CD4-positive, alpha-beta T cell treated with Interleukin-1 beta for 1 hour (primary cell): ENCODE results near the gene ZNF75A.

Source experiments
- DNase-seq, 2 donors: peaks; one replicate each; pipeline ENCODE4 v3.0.0-alpha.2; 2020 to 2022

Gene ZNF75A

DNA sequence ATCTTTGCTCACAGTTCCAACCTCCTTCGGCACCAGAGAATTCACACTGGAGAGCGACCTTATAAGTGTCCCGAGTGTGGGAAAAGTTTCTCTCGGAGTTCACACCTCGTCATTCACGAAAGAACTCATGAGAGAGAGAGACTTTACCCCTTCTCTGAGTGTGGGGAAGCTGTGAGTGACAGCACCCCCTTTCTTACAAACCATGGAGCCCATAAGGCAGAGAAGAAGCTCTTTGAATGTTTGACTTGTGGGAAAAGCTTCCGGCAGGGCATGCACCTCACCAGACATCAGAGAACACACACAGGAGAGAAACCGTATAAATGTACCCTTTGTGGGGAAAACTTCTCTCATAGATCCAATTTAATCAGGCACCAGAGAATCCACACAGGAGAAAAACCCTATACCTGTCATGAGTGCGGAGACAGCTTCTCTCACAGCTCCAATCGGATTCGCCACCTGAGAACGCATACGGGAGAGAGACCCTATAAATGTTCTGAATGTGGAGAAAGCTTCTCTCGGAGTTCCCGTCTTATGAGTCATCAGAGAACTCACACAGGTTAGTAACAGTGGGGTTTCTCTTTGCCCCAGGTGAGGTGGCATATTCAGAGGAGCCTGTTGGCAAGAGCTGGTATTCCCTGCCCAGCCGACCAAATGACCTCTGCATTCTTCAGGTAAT is 15.2 kb upstream of the ZNF75A start:
- no peak for DNase-seq

DNA sequence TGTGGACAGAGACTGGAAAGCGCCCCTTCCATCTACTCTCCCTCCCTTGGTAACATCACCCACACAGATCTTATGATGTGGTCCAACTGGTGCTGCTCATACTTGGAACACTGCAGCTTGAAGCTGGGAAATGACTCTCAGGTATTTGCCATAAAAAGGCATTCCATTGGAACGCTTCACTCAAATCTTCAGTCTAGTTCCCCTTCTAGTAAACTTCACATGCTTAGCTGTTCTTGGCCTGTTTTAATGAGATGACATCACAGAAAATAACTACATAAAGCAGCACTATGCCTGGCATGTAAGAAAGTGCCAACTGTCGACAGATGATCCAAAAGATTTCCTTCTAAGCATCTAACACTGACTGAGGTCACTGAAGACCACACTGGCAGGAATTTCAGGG is 12.7 kb upstream of the ZNF75A start:
- no peak for DNase-seq

DNA sequence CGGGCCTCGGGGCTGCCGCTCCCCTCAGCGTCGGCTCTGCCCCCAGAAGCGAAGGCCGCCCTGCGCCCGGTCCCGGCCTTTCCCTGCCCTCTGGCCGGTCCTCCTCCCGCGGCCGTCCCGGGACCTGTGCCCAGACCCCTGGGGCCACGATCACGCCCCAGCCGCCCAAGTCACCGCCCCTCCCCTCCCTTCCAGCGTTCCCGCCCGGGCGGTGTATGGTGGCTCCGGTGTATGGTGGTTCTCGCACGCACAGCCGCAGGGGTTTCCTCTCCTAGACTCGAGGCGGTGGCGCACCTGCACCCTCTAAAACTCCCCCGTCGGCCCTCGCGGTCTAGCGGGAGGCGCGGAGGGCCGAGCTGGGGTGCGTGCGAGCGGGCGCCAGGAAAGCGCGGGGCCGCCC is 10.1 kb upstream of the ZNF75A start:
- no peak for DNase-seq

DNA sequence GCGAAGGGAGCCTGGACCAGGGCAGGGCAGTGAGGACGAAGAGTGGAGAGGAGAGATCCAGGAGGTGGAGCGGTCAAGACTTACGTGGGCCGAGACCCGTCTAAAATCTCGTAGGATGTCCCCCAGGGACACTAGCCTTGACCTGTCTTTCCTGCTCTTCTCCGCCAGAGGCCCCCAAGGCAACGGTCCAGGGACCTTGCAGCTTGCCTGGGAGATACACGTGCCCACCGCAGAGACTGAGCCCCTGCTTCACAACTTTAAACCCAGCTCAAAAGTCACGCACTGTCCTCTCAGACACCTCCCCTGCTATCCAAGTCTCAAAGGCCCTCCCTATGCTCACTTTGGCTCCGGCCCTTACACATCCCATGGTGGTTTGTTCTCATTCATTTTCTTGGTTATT is 9.5 kb upstream of the ZNF75A start:
- DNase-seq: no peak

DNA sequence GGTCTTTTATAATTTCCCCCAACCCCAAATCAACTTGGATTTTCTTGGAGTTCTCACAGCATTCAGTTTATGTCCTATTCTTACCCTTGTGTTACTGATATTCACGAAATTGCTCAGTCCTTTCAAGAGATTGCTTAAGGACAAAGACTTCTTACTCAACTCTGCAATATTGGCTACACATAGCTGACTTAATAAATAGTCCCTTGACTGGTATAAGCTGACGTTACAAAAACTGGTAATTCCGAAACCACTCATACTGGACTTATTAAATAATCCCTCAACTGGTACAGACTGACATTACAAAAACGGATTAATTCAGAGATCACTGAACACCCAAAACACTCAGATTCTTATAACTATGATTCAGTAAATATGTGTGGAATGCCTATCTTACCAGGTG is 927 bp upstream of the ZNF75A start:
- DNase-seq: no peak

DNA sequence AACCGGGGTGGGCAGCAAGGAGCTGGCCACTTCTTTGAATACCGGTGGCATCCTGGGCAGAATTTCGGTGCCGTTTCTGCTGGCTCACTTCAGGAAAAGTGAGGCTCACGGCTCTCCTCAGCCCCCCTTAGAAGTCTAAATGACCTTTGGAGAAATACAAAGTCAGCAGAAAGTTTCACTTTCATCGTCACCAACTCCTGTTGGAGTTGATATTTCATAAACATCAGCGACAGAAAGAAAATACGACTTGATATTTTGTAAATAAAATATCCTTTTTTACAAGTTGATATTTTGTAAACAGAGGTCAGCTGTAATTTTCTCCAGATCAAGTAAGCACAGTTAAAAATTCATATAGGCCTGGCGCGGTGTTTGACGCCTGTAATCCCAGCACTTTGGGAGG is 781 bp downstream of the ZNF75A start:
- no peak for DNase-seq

DNA sequence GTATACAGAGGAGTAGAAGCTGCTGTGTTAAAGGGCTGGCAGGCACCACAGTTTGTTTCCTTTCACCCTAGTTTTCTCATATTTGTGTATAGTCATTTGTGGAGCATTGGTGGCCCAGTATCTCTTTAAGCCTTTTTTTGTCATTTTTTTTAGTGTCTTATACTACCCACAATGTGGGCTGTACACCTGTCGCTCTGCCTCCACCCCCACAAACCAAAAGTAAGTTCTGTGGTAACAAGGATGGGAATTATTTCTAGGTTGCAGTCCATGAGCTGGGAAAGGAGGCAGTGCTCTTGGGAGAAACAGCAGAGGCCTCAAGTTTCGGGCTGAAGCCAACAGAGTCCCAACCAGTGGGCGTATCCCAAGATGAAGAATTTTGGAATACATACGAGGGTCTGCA is 6.2 kb downstream of the ZNF75A start:
- DNase-seq: no peak

DNA sequence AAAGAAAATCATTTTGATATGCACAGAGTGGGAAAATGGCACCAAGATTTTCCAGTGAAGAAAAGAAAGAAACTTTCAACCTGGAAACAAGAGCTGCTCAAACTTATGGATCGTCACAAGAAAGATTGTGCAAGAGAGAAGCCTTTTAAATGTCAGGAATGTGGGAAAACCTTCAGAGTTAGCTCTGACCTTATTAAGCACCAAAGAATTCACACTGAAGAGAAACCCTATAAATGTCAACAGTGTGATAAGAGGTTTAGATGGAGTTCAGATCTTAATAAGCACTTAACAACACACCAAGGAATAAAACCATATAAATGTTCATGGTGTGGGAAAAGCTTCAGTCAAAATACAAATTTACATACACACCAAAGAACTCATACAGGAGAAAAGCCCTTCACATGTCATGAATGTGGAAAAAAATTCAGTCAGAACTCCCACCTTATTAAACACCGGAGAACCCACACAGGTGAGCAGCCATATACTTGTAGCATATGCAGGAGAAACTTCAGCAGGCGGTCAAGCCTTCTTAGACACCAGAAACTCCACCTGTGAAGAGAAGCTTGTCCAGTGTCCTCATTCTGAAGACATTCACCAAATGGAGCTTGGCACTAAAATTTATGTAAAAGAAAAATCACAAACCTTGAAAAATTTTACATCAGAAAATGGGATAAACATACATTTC is 12.2 kb downstream of the ZNF75A start:
- no peak for DNase-seq

DNA sequence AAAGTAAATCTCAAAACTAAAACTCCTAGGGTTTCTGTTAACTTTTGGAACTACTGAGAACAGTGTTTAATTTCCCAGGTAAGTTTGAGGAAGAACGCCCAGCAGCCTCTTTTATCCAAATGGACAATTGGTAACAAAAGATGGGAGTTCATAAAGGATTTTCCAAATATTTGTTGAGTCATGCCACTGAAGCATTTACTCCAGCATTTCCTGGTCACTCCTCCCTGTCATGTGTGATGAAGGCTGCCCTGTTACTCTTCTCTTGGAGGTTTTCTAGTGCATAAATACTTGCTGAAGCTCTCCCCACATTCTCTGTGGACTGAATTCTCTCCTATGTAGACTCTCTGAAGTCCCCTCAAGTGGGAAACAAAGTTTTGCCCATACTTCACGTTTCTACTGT is 16.5 kb downstream of the ZNF75A start:
- no peak for DNase-seq

DNA sequence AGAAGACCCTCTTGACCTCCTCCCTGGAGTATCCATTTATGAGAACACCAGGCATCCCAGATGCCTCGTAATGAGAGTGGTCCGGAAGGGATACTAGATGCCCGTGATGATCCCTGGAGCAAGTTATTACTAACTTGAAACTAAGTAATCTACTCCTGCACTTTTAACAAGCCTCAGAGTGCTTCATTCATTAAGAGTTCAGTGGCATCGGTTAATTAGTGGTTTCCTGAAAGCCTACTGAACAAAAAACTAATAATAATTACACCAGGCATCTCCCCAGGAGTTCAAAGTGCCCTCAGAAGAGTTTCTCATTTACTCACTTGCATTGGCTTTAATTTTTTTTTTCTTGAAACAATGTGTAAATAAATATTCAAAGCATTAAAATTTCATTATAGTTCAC is 22.2 kb downstream of the ZNF75A start:
- no peak for DNase-seq

DNA sequence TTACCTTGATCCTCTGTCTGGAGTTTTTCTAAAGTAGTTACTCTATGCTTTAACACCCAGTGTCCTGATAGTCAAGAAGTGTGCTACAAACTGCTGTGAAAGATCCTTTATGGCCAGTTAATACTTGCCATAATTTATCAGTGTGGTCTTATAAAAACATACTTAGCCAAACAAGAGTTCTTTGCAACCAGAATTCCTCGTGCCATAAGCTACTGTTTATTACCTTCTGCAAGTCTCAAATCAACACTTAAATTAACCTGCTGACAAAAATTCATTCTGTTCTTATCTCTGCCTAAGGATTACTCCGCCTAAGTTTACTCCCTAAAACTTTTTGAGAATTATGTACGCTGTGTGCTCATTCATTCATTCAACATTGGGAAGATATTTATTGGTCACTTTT is 22.8 kb downstream of the ZNF75A start:
- no peak for DNase-seq

DNA sequence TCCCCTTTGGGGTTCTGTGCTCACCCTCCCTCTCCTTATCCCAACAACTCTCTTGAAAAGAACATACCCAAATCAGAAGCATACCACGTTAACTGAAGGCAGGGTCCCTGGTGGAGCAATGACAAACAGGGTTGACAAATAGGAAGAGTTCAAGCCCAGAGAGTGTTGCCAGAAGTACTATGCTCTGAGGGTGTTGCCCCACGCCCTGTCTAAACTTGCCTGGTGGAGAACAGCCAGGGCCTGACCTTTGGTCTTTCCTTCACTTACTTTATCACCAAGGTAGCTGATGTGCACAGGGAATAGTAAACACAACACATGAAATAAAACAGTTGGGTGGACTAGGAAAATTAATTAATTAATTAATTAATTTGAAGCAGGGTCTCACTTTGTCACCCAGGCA is 23.3 kb downstream of the ZNF75A start:
- DNase-seq: no peak

DNA sequence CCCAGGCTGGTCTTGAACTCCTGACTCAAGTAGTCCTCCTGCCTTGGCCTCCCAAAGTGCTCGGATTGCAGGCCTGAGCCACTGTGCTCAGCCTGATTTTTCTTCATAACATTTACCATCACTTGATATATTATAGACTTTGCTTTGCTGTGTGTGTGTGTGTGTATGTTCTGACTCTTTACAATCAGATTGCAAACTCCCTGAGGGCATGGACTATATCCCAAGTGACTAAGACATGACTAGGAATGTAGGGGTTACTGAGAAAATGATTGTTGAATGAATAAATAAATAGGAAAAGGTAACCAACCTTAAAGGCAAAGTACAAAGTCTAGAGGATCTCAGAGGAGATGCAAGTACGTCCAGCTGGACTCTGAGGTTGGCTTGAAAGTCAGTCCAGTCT is 40.7 kb downstream of the ZNF75A start:
- no peak for DNase-seq

DNA sequence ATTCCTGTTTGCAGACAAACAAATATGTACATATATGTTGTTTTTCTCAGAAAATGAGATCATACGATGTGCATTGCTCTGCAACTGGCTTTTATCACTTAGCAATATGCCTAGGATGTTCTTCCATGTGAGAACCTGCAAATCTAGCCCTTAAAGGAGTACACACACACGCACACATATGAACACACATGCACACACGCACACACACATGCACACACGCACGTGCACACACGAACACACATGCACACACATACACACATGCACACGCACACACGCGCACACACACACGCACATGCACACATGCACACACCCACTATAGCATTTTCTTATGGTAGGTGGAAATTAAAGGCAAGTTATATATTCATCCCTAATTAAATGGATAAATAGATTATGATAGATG is 42.3 kb downstream of the ZNF75A start:
- no peak for DNase-seq

DNA sequence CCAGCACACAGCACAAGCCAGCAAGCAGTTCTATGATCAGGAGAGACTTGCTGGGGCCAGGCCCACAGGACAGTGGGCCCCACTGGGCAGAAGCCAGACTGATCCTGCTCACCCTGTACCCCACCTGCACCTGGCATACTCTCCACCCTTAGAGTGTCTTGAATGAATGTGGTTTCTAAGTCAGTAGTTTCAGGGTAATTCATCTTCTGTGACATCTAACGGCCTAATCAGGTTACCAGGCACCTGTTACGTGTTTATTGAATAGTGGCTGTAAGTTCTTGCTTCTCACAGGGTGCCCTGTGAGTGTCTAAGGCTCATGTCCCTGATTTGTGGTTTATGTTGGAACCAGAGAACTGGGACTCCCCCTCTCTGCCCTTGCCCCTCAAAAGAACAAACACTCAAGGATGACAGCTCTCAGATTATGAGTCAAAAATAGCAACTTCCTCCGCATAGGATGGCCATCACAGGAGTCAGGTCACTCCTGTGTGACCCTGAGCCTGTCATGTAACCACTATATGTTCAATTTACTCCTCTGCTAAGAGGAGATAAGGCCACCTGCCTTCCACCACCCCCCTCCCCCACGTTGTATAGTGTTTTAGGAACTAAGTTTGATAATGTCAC is 43.4 kb downstream of the ZNF75A start:
- DNase-seq: no peak

DNA sequence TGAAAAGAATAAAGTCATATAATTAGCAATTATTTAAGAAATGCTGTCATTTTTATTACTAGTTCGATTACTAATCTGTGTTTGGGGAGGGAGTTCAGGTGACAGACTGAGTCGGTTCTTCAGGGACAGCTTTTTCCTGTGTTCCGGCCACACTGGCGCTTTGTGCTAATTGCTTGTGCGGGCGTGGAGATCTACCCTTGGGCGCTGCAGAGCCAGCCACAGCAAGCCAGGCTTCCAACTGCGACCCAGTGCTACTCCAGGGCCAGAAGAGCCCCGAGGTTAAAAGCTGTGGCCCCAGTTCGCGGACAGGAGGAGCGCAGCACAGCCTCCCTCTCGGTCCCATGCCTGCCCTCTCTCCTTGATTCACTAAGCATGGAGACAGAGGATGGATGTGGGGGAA is 43.9 kb downstream of the ZNF75A start:
- no peak for DNase-seq

DNA sequence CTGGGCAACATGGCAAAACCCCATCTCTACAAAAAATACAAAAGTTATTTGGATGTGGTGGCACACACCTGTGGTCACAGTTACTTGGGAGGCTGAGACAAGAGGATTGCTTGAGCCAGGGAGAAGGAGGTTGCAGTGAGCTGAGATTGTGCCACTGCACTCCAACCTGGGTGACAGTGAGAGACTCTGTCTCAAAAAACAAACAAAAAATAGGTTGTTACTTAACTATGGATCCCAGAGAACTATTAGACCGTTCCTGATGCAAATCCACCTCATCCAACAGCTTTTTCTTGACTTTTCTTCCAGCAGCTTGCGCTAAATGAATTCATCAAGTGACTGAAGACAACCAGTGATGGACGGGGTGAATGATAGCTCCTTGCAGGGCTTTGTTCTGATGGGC is 50.3 kb downstream of the ZNF75A start, which contains the start of gene OR2C1:
TSS of gene OR2C1 (plus strand) at position 301 of the 400 bp plus-strand sequence. CDS start at position 353, 52 bp downstream.
- DNase-seq: no peak

DNA sequence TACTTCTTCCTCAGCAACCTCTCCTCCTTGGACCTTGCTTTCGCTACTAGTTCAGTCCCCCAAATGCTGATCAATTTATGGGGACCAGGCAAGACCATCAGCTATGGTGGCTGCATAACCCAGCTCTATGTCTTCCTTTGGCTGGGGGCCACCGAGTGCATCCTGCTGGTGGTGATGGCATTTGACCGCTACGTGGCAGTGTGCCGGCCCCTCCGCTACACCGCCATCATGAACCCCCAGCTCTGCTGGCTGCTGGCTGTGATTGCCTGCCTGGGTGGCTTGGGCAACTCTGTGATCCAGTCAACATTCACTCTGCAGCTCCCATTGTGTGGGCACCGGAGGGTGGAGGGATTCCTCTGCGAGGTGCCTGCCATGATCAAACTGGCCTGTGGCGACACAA is 50.8 kb downstream of the ZNF75A start:
- DNase-seq: no peak

DNA sequence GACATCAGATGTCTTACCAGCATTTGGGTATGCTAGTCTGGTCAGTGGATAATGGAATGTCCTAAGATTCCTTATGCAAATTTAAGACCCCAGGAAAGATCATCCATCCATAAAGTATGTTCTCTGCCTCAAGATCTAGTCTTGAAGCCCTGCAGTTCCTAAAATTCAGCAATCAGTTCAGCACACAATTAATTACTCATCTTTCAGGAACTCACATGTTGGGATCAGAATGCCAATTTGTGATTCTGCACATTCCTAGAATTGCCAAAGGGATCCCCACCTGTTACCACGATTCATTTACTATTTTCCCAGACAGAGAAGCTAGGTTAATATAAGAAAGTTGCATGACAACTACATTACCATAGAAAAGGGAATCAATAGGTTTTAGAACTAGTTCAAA is 53.6 kb downstream of the ZNF75A start:
- no peak for DNase-seq

DNA sequence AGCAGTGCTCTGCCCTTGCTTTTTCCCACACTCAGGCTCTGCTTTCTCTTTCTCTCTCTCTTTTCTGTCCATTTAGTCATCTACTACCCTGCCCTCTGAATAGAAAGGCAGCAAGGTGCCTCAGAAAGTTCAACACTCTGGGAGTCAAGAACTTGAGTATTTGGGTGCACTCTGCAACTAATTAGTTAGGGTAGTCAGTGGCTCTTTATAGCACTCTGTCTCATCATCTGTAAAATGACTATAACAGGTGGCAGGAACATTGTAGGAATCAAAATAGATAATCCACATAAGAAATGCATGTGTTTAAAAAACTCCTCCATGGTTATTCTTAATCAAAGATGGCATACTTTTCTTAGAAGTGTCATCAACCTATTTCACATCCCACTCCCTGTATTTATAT is 57.6 kb downstream of the ZNF75A start:
- no peak for DNase-seq

DNA sequence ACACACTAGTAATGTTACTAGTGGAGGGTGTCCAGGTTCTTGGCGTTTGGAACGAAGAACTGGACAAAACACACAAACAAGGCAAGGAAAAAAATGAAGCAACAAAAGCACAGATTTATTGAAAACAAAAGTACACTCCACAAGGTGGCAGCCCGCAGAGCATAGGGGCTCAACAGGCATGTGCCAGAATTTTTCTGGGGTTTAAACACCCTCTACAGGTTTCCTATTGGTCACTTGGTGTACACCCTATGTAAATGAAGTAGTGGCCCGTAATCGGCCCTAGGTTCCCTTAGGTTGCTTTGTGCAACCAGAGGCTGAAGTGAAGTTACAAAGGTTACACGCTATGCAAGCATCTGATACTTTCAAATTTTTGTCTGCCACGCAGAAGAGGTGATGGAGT is 58.5 kb downstream of the ZNF75A start:
- no peak for DNase-seq

DNA sequence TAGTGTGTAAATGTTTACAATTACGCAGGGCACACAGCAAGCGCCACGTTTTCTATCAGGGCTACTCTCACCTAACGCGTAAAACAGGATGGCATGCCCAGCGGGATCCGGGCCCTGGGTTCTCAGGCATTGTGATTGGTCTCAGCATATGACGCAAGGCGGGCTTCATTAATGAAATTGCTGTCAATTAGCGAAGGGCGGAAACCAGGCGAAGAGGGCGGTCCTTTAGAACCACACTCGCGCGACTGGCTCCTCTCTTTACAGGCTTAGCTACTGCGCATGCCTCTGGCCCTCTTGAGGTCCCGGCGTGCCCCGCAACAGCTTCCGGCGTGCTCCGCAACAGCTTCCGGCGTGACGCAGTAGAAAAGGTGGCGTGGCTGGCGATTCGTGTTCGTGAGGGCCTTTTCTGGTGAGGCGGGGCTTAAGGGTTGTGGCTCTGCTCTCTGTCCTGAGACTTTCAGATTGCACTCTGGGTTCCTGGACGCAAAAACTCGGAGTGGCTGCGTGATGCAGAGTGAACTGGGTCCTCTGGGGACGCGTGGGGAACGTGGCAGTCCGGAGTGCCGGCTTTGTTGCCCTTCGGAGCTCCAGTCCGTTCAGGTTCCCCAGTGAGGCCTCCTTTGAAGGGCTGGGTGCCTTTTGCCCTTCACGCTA is 59.6 kb downstream of the ZNF75A start:
- peak; percentile 89 to 92 for DNase-seq
